Epithelial cell of prostate (primary cell): ENCODE measurements around the gene DUOX2.
"Not testable (repeated sequence)": the region's sequence is repeated elsewhere in the genome, so short reads cannot be mapped to it uniquely, and the experiment has no call there.

Experiments used
- DNase-seq: peaks from one replicate; pipeline ENCODE4 v3.0.0-alpha.2; 2011; ENCODE audit warnings: low read depth, low spot score
- H3K27ac ChIP-seq: fragments of 450-650 bp; 2 replicates; pipeline ENCODE4 v1.5.1; 2017; ENCODE audit warnings: mild to moderate bottlenecking

Gene DUOX2

DNA sequence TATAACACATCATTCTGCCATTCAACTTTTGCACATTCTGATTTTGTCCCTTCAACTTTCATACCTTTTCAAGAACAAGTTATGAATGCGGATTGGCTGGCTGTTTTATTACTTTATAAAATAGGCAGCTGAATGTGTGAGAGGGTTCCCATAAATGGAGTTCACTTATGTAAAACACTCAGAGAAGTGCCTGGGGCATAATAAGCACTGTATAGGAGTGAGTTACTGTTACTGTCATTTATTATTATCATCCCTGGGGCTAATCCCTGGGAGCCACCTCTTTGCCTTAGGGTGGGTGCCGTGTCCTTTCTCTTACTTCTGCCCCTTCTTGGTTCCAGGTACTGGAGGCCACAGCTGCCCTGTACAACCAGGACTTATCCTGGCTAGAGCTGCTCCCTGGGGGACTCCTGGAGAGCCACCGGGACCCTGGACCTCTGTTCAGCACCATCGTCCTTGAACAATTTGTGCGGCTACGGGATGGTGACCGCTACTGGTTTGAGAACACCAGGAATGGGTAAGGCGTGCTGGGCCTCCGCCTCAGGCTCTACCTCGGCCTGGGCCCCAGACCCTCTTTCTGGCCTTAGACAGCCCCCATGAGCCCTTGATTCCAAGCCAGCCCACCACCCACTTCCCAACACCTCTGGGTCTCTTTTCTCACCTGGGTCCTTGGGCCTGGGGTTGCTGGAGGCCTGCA lies 26.7 kb upstream of the DUOX2 start:
- no peak overlapping the region for H3K27ac ChIP-seq
- DNase-seq = no peak

DNA sequence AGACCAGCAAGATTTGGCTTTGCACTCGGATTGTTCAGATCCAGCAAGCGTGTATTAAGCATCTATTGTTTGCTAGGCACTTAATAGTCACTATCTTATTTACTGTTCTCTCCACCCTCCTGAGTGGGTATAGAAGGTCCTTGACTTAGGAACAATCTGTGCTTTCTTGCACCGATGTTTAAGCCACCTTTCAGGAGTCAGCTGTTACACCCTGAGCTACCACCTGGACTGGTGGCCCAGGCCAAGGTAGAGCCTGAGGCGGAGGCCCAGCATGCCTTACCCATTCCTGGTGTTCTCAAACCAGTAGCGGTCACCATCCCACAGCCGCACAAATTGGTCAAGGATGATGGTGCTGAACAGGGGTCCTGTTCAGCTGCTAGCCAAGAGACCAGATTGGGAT lies 25.8 kb upstream of the DUOX2 start:
- H3K27ac ChIP-seq = no peak overlapping the region
- no peak for DNase-seq

DNA sequence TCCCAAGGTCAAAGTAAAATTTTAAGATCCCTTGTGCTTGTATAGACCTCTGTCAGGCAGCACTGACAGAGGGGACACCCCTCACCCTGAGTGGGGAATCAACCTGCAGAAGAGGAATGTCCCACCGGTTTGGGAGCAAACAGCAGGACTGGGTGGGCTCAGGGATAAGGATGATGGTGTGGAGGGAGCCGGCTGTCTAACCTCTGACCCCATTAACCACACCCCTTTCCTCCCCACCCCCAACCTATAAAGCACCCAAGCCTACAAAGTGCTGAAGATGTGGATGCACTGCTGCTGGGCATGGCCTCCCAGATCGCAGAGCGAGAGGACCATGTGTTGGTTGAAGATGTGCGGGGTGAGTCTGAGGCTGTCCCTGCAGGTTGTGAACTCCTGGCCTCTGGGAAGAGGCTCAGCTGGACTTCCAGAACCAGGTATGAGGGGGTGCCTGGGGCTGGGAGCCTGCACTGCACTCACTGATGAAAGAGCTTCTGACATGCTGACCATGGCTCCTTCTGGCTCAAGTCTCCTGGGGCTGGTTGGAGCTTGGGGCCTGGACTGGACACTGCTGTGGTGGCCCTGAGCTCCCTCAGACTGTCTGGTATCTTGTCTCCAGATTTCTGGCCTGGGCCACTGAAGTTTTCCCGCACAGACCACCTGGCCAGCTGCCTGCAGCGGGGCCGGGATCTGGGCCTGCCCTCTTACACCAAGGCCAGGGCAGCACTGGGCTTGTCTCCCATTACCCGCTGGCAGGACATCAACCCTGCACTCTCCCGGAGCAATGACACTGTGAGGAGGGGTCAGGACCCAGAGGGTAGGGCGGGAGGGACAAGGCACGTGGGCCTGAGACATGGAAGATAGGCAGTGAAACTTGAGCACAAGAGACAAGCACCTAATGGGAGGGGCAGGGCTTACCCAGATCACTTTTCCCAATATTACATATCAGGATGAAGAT lies 25.1 kb upstream of the DUOX2 start:
- DNase-seq = no peak
- no peak overlapping the region for H3K27ac ChIP-seq

DNA sequence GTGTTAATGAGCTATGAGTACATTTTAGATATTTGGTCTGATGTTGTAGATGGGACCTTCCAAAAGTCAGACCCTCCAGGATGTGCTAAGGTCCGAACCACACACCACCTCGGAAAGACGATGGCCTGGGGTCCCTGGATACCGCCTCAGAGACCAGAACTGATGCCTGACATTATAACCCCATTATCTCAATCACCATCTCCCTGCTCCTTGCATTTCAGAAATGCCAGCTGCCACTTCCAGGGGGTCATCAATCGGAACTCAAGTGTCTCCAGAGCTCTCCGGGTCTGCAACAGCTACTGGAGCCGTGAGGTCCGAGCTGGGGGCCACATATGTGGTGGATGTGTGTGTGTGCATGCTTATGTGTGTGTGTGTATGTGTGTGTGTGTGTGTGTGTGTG lies 23.7 kb upstream of the DUOX2 start:
- no peak for DNase-seq
- H3K27ac ChIP-seq = no peak overlapping the region

DNA sequence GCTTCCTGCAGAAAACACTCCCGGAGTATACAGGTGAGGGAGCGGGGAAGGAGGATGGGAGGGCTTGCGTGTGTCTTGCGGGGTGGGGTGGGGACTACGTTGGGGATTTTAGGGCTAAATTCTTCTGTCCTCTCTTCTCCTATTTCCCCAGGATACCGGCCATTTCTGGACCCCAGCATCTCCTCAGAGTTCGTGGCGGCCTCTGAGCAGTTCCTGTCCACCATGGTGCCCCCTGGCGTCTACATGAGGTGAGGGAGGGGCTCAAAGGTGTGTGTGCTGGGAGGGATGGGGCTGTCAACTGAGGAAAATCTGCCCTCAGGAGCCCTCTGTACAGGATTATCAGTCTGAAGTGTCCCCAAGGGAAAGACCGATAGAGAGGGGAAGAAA lies 22.4 kb upstream of the DUOX2 start:
- DNase-seq = no peak
- H3K27ac ChIP-seq = no peak overlapping the region

DNA sequence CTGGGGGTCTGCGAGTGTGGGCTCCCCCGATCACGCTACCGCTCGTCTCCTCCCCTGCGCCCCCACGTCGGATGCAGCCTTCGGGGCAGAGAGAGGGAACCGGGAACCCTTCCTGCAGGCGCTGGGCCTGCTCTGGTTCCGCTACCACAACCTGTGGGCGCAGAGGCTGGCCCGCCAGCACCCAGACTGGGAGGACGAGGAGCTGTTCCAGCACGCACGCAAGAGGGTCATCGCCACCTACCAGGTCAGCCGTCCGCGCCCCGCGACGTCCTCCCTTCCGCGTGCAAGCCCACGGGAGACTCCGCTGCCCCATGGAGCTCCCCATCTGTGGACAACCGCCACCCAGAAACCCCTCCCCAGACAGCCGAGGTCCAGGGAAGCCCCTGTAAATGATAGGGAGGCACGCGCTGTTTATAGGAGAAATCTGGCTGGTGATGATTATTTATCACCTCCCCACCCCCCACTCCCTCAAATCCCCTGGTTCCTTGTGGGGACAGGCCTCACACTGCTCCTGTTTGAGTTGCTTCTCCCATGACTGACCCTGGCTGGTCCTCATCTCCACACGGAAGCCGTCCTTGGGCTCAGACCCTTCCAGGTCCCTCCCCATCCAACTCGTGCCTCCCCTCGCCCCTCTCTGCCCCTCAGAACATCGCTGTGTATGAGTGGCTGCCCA lies 21.9 kb upstream of the DUOX2 start:
- H3K27ac ChIP-seq, DNase-seq: not testable (repeated sequence)

DNA sequence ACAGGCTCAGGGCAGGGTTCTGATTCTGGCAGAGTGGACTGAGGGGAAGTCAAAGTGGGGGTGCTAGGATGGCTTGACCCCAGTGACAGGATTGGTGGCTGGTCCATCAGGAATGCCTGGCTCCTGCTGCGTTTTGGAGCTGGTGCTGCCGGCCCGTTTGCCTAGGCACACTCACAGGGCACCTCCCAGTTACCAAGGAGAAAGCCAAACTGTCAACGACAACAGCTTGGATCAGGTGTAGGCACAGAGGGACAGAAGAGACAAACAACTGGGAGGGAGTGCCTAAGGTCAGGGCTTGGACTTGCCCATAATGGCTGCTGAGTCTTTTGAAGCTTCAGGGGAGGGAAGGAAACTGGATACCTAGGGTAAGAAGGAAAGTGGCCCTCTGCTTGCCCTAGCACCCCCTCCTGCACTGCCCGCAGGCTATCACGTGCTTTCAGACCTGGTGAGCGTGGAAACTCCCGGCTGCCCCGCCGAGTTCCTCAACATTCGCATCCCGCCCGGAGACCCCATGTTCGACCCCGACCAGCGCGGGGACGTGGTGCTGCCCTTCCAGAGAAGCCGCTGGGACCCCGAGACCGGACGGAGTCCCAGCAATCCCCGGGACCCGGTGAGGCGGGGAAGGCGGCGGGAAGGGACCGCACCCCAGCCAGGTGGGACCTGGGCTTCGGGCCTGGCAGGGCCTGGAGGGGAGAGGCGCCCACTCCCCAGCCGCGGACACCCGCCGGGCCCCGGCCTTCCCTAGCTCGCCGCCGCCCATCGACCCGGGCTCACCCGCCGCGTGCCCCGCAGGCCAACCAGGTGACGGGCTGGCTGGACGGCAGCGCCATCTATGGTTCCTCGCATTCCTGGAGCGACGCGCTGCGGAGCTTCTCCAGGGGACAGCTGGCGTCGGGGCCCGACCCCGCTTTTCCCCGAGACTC lies 21.0 kb upstream of the DUOX2 start:
- no peak for DNase-seq
- H3K27ac ChIP-seq = no peak overlapping the region

DNA sequence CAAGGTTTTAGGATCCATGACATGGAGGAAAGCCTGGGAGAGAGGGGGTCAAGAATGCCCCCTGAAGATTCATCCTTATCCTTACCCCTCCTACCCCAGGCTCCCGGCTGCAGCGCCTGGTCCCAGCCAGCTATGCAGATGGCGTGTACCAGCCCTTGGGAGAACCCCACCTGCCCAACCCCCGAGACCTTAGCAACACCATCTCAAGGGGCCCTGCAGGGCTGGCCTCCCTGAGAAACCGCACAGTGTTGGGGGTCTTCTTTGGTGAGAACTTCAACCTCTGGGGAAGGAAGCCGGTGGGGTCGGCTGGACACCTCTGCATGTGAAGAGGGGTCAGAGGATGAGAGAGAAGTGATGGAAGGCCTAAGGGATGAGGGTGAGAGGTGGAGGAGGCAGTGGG lies 20.1 kb upstream of the DUOX2 start:
- peak overlapping the region; percentile 35 for H3K27ac ChIP-seq
- DNase-seq = no peak

DNA sequence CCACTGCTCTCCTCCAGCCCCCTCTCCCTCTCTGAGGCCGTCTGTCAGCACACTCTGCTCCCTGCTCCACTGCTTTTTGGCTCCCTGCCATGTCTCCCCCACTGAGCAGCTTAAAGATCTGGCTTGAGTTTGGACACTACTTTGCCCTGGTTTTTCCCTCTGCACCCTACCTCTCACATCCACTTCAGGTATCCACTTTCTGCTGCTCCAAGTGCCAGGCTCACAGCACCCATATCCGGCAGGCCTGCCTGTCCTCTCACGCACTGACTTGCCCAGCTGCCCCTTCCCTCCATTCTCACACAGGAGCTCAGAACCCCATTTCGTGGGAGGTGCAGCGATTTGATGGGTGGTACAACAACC lies 19.6 kb upstream of the DUOX2 start:
- no peak for DNase-seq
- H3K27ac ChIP-seq = peak overlapping the region; percentile 35

DNA sequence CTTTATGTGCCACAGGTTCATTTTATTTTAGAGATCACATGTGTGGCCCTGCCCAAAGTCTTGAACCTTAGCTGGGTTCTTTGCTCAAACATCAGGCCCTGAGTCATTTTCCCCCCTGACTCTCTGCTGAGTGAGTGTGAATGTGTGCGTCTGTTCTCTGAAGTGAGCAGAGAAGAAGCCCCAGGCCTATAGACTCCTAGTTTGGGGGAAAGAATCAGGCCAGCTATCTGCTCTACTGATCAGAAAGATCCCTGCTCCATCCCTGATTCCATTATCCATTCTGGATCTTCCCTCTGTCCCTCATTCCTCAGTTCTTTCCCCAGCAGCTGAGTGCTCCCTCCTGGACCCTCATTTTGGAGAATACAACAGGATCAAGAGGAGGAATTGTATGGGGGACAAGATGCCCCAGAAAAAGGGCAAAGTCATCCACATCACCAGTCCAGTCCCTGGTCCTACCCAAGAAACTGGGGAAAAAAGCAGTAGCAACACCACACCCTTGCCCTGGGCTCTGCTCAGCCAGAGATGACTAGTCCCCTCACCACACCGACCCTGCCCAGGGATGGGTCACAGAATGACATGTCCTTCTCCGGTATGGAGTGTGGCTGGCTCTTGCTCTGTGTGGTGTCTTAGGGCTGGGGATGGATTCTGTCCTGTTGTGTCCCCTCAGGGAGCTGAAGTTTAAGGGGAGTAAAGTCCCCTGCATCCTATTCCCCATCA lies 19.0 kb upstream of the DUOX2 start:
- DNase-seq = no peak

DNA sequence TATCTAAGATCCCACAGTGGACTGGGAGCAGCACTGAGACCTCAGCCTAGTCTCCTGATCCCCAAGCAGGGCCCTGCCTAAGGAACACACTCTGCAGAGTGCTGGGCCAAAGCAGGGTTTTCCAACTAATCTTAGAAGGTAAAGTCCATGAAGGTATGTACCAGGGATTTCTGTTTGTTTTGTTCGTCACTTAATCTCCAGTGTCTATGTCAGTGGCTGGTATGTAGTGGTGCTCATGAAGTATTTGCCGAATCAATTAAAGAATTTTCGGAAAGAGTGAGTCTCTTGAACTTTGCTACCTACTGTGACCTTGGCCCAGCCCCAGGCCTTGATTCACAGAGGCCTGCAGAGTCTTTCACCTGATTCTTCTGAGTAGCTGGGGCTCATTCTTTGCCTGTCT lies 17.5 kb upstream of the DUOX2 start:
- no peak for DNase-seq
- peak overlapping the region; percentile 69 for H3K27ac ChIP-seq

More for the DNA sequence above, 19.0 kb upstream of the DUOX2 start:
- peak overlapping the region; percentile 35 for H3K27ac ChIP-seq

DNA sequence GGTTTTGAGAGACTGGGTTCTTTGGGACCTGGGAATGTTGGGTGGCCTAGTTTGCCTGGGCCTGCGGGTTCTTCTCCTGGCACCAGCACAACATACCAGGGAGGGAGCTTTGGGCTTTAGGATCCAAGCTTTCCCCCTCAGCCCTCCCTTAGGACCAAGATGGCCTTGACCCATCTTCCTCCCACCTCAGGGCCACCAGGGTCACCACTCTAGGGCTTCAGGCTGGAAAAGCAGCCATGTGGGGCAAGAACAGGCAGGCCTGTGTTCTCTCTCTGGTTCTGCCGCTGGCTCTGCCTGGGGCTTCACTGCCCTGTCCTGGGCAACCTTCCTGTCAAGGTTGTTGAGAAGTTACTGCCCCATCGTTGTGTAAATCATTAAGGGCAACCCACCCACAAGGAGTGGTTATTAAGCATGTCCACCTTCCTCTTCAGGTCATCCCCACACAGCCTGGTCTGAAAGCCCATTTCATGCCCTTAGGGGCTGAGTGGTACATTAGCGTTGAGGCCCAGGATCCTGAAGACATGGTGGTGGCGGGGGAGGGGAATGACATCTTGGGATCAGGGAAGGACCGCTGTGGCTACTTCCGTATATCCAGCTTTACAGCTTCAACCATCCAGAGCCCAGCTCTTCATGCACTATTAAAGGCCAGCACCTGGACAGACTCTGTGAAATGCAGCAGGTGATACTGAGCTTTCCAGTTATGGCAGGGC lies 16.5 kb upstream of the DUOX2 start:
- no peak for DNase-seq
- H3K27ac ChIP-seq = peak overlapping the region; percentile 69

DNA sequence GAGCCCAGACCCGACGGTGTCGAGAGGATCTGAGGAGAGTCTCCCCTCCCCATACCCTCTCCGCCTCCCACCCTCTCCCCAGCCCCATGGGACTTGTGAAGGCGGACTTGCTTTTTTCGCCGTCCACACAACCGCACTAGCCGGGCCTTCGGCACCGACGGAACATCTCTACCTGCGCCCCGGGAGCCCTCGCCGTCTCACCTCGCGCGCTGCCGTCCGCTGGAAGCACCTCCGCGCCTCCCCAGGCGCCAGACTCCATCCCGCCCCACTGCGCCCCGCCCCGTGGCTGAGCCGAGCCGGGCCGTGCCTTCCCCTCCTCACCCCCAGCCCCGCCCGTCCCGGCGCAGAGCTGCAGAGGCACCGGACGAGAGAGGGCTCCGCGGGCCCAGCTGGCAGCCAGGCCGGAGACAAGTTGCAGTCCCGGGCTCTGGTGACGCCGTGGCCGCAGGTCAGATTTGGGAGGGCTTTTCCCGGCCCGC lies 15.7 kb upstream of the DUOX2 start, which contains the start of the genes DUOX1 and DUOXA1:
TSS of gene DUOX1 (plus strand) at position 344 of the 479 bp plus-strand sequence. CDS start 1,973 bp downstream, outside the sequence.
TSS of gene DUOXA1 (minus strand) at position 229 of the 479 bp plus-strand sequence. CDS start 6,865 bp downstream, outside the sequence.
- no peak for DNase-seq
- H3K27ac ChIP-seq = peak within 1 kb of the TSS; percentile 69

DNA sequence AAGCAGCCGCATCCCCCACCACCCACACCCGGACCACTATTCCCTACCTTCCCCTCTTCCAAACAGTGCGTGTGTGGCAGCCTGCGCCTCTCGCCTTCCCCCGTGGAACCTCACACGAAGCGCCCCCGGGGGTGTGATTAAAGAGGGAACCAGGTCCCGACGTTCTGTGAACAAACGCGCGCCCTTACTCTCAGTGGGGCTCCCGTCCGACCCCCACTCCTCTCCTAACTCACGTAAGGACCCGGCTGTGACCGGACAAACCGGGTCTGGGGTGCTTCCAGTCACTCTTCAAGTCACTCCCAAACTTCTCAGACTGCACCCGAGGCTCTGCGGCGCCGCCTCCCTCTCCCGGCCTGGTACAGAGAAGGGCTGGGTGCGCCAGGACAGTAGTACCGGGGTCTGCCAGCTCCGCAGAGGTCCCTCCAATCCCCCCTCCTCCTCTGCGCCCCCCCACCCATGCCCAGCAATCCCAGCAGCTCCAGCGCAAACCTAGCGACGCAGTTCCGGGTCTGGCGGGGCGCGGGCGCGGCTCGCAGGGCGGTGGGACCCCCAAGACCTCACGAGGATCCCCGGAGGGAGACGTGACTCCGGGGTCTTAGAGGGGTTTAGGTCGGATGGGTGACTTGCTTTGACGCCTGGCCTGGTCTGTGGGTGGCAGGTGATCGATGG lies 15.1 kb upstream of the DUOX2 start:
- no peak for DNase-seq
- peak overlapping the region; percentile 69 for H3K27ac ChIP-seq

DNA sequence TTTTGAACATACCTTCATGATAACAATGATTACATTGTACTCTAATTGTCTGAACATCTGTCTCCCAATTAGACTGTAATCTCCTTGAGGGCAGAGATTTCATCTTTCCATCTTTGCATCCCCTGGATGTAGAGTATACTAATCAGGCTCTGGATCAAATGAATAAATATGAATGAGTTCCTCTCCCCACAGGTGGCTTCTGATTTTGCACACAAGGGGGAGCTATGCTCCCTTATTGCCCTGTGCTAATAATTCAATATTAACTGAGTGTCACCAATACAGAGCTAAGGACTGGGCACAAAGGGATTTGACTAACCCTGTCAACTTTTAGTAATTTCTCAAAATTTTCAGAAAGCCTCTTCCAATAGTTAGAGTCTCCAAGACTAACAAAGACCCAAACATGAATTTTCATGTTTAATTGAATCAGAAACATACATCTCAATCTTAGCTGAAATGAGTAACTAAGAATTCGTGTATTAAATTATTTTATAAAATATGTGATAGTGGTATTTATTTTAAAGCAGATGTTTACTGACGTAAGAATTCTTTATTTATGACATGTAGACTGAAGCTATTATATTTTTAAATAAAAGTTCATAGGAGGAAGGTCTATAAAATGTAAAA lies 12.7 kb upstream of the DUOX2 start:
- DNase-seq = no peak
- no peak overlapping the region for H3K27ac ChIP-seq

DNA sequence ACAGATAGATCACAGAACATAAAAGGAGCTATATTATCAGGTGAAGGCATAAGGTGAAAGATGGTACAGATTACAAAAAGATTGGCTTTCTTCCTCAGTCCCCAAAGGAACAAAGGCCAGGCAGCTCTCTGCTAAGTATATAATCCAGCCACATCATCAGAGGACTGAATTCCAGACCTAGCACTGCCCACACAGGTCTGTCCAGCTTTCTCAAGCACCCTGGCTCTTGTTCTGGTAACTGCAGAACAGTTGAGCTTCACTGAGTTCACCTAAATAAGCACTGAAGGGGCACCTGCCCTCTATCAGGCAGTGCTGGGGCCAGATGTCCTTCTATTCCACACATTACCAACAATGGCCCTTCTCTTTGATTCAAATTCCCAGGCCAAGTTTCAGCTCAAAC lies 9.4 kb upstream of the DUOX2 start:
- peak overlapping the region; percentile 53 for H3K27ac ChIP-seq
- DNase-seq = no peak

DNA sequence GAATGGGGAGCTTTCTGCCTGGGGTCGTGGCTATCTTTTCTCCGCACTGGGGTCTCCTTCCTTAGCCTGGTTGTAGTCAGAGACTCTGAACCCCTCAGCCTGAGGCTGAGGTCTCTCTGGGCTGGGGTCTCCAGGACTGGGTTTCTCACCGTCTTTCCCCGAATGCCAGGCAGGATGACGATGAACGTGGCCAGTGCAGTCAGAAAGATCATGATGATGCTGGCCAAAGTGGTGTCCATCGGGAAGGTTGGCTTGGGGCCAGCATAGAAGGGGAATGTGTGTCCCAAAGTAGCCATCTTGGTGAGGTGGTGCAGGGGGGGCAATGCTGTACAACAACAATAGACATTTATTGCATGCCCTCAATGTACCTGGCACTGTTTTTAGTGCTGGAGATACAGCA lies 8.7 kb upstream of the DUOX2 start:
- H3K27ac ChIP-seq = peak overlapping the region; percentile 53
- DNase-seq = no peak
